HepG2 (cell line): ENCODE data around the gene SH3PXD2A.

Experiments used
- AFF4 ChIP-seq: sonication (generic); formaldehyde crosslinking; IDR thresholded peaks from 2 replicates; pipeline ENCODE4 v1.4.0; 2020; ENCODE audit warnings: missing genetic modification reagents
- CTCF ChIP-seq: sonication (generic); formaldehyde crosslinking; IDR thresholded peaks from 2 replicates; pipeline ENCODE4 v1.5.0; 2020; ENCODE audit warnings: mild to moderate bottlenecking, missing genetic modification reagents, moderate library complexity
- ELF1 ChIP-seq: sonication (generic); formaldehyde crosslinking; IDR thresholded peaks from 2 replicates; pipeline ENCODE4 v1.4.0; 2020; ENCODE audit warnings: missing genetic modification reagents
- ESRRA ChIP-seq: sonication (generic); formaldehyde crosslinking; IDR thresholded peaks from 2 replicates; pipeline ENCODE4 v1.5.1; 2020; ENCODE audit warnings: mild to moderate bottlenecking, low read depth, missing genetic modification reagents
- KLF16 ChIP-seq, 2 experiments: sonication (generic) in 1 of 2; formaldehyde crosslinking in 1 of 2; IDR thresholded peaks; 2 replicates each; pipeline versions ENCODE4 v1.6.1 to v1.8.0; 2016 to 2023; ENCODE audit warnings: missing genetic modification reagents in 2 of 2, missing compliant biosample characterization in 1 of 2
- PITX1 ChIP-seq: sonication (generic); formaldehyde crosslinking; IDR thresholded peaks from 2 replicates; pipeline ENCODE4 v1.5.1; 2020; ENCODE audit warnings: mild to moderate bottlenecking, missing genetic modification reagents
- PREB ChIP-seq: sonication (generic); formaldehyde crosslinking; IDR thresholded peaks from 2 replicates; pipeline ENCODE4 v1.4.0; 2020; ENCODE audit warnings: missing genetic modification reagents
- TARDBP ChIP-seq: sonication (generic); formaldehyde crosslinking; IDR thresholded peaks from 2 replicates; pipeline ENCODE4 v1.8.0; 2022; ENCODE audit warnings: mild to moderate bottlenecking, missing genetic modification reagents
- TCF7L2 ChIP-seq: IDR thresholded peaks from 2 replicates; pipeline ENCODE4 v1.6.1; 2011; ENCODE audit warnings: mild to moderate bottlenecking, low read depth, low read length, moderate library complexity
- TEAD2 ChIP-seq: sonication (generic); formaldehyde crosslinking; IDR thresholded peaks from 2 replicates; pipeline ENCODE4 v1.9.0; 2021; ENCODE audit warnings: missing genetic modification reagents
- ZNF512 ChIP-seq: sonication (generic); formaldehyde crosslinking; IDR thresholded peaks from 2 replicates; pipeline ENCODE4 v1.4.0; 2020; ENCODE audit warnings: mild to moderate bottlenecking, missing genetic modification reagents
- TF ChIP-seq, protein P1 (sequence below): sonication (generic); formaldehyde crosslinking; IDR thresholded peaks from 2 replicates; pipeline ENCODE4 v1.4.0; 2020; ENCODE audit warnings: missing genetic modification reagents
- TF ChIP-seq, protein P2 (sequence below): sonication (generic); formaldehyde crosslinking; IDR thresholded peaks from 2 replicates; pipeline ENCODE4 v1.4.0; 2020; ENCODE audit warnings: missing genetic modification reagents

DNA sequence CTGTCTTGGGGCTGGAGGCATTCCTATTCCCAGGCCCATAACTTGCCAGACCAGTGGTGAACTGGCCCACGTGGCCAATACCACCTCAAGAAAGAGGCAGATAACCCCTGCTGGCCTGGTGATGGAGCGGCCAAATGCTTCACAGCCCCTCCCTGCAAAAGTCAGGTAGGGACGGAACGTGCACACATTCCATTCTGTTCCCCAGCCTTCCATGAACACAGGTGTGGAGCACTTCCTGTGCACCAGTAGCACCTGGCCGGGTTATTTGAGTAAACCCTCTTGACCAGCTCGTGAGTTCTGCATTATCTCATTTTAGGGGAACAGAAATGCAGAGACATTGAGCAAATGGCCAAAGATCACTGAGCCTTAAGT, 134.4 kb downstream of the SH3PXD2A start:
- TF ChIP-seq TEAD2 (CRISPR knock-in tag) (no peak), PREB (CRISPR knock-in tag) (no peak), AFF4 (CRISPR knock-in tag) (no peak), TARDBP (no peak), TCF7L2 (no peak), PITX1 (CRISPR knock-in tag) (no peak), ESRRA (CRISPR knock-in tag) (no peak), ELF1 (no peak), ZNF512 (no peak), KLF16 (CRISPR knock-in tag; IDR thresholded peaks at IDR 0.05) (no peak), CTCF (CRISPR knock-in tag) (no peak)
- TF ChIP-seq, protein P1, sequence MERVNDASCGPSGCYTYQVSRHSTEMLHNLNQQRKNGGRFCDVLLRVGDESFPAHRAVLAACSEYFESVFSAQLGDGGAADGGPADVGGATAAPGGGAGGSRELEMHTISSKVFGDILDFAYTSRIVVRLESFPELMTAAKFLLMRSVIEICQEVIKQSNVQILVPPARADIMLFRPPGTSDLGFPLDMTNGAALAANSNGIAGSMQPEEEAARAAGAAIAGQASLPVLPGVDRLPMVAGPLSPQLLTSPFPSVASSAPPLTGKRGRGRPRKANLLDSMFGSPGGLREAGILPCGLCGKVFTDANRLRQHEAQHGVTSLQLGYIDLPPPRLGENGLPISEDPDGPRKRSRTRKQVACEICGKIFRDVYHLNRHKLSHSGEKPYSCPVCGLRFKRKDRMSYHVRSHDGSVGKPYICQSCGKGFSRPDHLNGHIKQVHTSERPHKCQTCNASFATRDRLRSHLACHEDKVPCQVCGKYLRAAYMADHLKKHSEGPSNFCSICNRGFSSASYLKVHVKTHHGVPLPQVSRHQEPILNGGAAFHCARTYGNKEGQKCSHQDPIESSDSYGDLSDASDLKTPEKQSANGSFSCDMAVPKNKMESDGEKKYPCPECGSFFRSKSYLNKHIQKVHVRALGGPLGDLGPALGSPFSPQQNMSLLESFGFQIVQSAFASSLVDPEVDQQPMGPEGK: no peak
- TF ChIP-seq, protein P2, sequence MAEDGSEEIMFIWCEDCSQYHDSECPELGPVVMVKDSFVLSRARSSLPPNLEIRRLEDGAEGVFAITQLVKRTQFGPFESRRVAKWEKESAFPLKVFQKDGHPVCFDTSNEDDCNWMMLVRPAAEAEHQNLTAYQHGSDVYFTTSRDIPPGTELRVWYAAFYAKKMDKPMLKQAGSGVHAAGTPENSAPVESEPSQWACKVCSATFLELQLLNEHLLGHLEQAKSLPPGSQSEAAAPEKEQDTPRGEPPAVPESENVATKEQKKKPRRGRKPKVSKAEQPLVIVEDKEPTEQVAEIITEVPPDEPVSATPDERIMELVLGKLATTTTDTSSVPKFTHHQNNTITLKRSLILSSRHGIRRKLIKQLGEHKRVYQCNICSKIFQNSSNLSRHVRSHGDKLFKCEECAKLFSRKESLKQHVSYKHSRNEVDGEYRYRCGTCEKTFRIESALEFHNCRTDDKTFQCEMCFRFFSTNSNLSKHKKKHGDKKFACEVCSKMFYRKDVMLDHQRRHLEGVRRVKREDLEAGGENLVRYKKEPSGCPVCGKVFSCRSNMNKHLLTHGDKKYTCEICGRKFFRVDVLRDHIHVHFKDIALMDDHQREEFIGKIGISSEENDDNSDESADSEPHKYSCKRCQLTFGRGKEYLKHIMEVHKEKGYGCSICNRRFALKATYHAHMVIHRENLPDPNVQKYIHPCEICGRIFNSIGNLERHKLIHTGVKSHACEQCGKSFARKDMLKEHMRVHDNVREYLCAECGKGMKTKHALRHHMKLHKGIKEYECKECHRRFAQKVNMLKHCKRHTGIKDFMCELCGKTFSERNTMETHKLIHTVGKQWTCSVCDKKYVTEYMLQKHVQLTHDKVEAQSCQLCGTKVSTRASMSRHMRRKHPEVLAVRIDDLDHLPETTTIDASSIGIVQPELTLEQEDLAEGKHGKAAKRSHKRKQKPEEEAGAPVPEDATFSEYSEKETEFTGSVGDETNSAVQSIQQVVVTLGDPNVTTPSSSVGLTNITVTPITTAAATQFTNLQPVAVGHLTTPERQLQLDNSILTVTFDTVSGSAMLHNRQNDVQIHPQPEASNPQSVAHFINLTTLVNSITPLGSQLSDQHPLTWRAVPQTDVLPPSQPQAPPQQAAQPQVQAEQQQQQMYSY (CRISPR knock-in tag): no peak
